ENCODE data around the gene DDX10. TPM values are rescaled to one million over a fixed set of nuclear protein-coding genes. Genes with fewer than 3 reads are reported as not detected.

DDX10 gene
- total and polyA plus RNA-seq, 2 of the 8 experiments (the other 6 are each of a cell fraction or from before 2014, with no cell fraction given), result 49.2 to 52.2 TPM

DNA sequence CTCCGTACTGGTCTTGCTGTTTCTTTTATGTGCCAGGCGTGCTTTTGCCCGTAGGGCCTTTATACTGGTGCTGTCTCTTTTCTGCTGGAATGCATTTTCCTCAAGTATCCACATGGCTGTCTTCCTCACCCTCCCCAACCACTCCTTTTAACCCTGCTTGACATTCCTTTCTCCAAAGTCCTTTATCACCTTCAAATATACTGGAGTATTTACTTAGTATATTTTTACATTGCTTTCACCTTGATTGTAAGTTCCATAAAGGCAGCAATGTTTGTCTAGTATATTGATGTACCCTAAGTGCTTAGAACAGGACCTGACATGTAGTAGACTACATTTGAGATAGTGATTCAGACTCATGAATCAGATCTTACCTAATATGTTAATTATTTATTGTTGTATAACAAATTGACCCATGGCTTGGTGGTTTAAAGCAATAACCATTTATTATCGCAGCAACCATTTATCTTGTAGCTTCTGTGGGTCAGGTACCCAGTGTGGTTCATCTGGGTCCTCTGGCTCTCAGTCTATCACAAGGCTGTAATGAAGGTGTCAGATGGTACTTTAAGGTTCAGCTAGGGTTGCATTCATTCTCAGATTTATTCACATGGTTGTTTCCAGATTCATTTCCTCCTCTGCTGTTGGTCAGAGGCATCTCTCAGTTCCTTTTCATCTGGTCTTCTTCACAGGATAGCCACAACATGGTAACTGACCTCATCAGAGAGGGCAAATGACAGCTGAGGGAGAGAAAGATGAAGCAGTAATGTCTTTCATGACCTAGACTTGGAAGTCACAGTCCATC is 34.2 kb downstream of the DDX10 start:
- H3K14ac ChIP-seq (ENCODE audit: insufficient read length), result no peak overlapping the region
- no peak overlapping the region for H3K4me2 ChIP-seq (ENCODE audit: insufficient read depth in 1 of 2, low read depth in 2 of 2, low read length in 2 of 2)
- H3K27me3 ChIP-seq (replicated peaks in 1 of 4; ENCODE audit: control insufficient read depth in 3 of 4, extremely low read depth in 1 of 4, insufficient read depth in 3 of 4, low read length in 3 of 4), result no peaks in the 10 kb centered on the region
- H3K27ac ChIP-seq (ENCODE audit: low read depth, low read length), result no peak overlapping the region
- DNase-seq (ENCODE audit: low read depth in 1 of 2, low spot score in 2 of 2), result no peak
- no peak overlapping the region for H2BK20ac ChIP-seq (ENCODE audit: low read length)
- H3K56ac ChIP-seq (replicated peaks; ENCODE audit: insufficient read length, low read depth, low read length), result no peak overlapping the region
- no peak overlapping the region for H4K91ac ChIP-seq (replicated peaks; ENCODE audit: insufficient read length, low read length)
- H2BK5ac ChIP-seq (ENCODE audit: low read depth, low read length), result no peak overlapping the region
- H3K18ac ChIP-seq (ENCODE audit: extremely low read depth, low read length), result no peak overlapping the region
- no peak for TF ChIP-seq CREB1 (IDR thresholded peaks at IDR 0.05)
- no peak for TF ChIP-seq KDM1A (IDR thresholded peaks at IDR 0.05; ENCODE audit: borderline replicate concordance, low read length)
- no peak for TF ChIP-seq TBP (IDR thresholded peaks at IDR 0.05; ENCODE audit: low read depth, low read length)
- no peak for TF ChIP-seq PHF8 (conservative IDR thresholded peaks at IDR 0.05; ENCODE audit: low read depth, low read length)
- no peak for TF ChIP-seq SRF (IDR thresholded peaks at IDR 0.05; ENCODE audit: low read depth, low read length)
- TF ChIP-seq, protein P1, sequence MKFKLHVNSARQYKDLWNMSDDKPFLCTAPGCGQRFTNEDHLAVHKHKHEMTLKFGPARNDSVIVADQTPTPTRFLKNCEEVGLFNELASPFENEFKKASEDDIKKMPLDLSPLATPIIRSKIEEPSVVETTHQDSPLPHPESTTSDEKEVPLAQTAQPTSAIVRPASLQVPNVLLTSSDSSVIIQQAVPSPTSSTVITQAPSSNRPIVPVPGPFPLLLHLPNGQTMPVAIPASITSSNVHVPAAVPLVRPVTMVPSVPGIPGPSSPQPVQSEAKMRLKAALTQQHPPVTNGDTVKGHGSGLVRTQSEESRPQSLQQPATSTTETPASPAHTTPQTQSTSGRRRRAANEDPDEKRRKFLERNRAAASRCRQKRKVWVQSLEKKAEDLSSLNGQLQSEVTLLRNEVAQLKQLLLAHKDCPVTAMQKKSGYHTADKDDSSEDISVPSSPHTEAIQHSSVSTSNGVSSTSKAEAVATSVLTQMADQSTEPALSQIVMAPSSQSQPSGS (IDR thresholded peaks at IDR 0.05; ENCODE audit: low read length), result no peak
- no peak for TF ChIP-seq NRF1 (IDR thresholded peaks at IDR 0.05; ENCODE audit: low read depth, low read length)
- TF ChIP-seq CHD2 (IDR thresholded peaks at IDR 0.05; ENCODE audit: low read length), result no peak
- TF ChIP-seq BCL11A (IDR thresholded peaks at IDR 0.05; ENCODE audit: low read depth in 2 of 2, low read length in 2 of 2), result no peak
- TF ChIP-seq, protein P2, sequence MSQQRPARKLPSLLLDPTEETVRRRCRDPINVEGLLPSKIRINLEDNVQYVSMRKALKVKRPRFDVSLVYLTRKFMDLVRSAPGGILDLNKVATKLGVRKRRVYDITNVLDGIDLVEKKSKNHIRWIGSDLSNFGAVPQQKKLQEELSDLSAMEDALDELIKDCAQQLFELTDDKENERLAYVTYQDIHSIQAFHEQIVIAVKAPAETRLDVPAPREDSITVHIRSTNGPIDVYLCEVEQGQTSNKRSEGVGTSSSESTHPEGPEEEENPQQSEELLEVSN (IDR thresholded peaks at IDR 0.05), result no peak
- no peak for TF ChIP-seq ASH2L (IDR thresholded peaks at IDR 0.05; ENCODE audit: low read length)
- no peak overlapping the region for H2AFZ ChIP-seq (ENCODE audit: low read length)
- no peaks in the 10 kb centered on the region for H3K79me2 ChIP-seq (ENCODE audit: control insufficient read depth in 1 of 2, insufficient read depth in 2 of 2, low read length in 2 of 2)
- H2BK15ac ChIP-seq (ENCODE audit: low read length), result no peak overlapping the region
- no peak overlapping the region for H3K9ac ChIP-seq (replicated peaks in 1 of 4; ENCODE audit: extremely low read depth in 1 of 4, low read depth in 3 of 4, low read length in 3 of 4)
- H3K36me3 ChIP-seq (ENCODE audit: control insufficient read depth in 2 of 4, insufficient read depth in 4 of 4, low read length in 3 of 4), result peaks cover 0 to 10% (median 0%) of the 10 kb centered on the region in 4 experiments; a peak in 4 of 8 replicates
- H2BK120ac ChIP-seq (replicated peaks; ENCODE audit: low read depth, low read length), result no peak overlapping the region
- no peak overlapping the region for H2AK5ac ChIP-seq (ENCODE audit: low read depth, low read length)
- no peak overlapping the region for H4K5ac ChIP-seq (ENCODE audit: insufficient read length, low read depth, low read length)
- no peaks in the 10 kb centered on the region for H3K9me3 ChIP-seq (ENCODE audit: insufficient read depth in 2 of 2, low read depth in 1 of 2, low read length in 1 of 2)
- H3K23me2 ChIP-seq (ENCODE audit: low read depth, low read length), result no peaks in the 10 kb centered on the region
- CTCF ChIA-PET (ENCODE audit: partially characterized antibody), result interaction anchor here (0.6 to 3.3 kb wide), 11 partner anchors 19 to 315 kb away, joined by 3 to 31 read pairs (median 3); no protein-coding TSS in a partner anchor
- H4K8ac ChIP-seq (ENCODE audit: extremely low read depth, insufficient read depth, low read length), result no peak overlapping the region
- H4K20me1 ChIP-seq (replicated peaks in 1 of 2; ENCODE audit: control insufficient read depth in 1 of 2, insufficient read depth in 2 of 2, low read length in 2 of 2), result no peaks in the 10 kb centered on the region
- no peaks in the 10 kb centered on the region for H3K79me1 ChIP-seq (ENCODE audit: low read depth, low read length)
- H3K23ac ChIP-seq (ENCODE audit: insufficient read length), result no peak overlapping the region
- H3K4ac ChIP-seq (replicated peaks; ENCODE audit: insufficient read length, low read depth, low read length), result no peak overlapping the region
- no peak for FAIRE-seq
- no peaks in the 10 kb centered on the region for H3K4me1 ChIP-seq (replicated peaks in 1 of 4; ENCODE audit: control insufficient read depth in 3 of 4, insufficient read depth in 4 of 4, low read length in 3 of 4)
- H2BK12ac ChIP-seq (ENCODE audit: low read depth, low read length), result no peak overlapping the region
- H3K4me3 ChIP-seq (ENCODE audit: extremely low read depth in 1 of 4, insufficient read depth in 2 of 4, low read depth in 3 of 4, low read length in 4 of 4), result no peak overlapping the region
- POLR2A ChIA-PET (ENCODE audit: partially characterized antibody), result no interaction called here
- WGBS, 2 experiments (ENCODE audit: extremely low coverage in 1 of 2, insufficient coverage in 1 of 2, insufficient read length in 1 of 2, insufficient replicate concordance in 2 of 2, low coverage in 1 of 2, low lambda C conversion rate in 2 of 2, missing lambda C conversion rate in 1 of 2), result 86% methylated on average over 4 of the region's 4 CpGs; no CpG with 5 or more reads in 1 of the 2 experiments

Measured in H1 (cell line).